Measurements from ENCODE around the gene FCHSD2.

FCHSD2 gene

DNA sequence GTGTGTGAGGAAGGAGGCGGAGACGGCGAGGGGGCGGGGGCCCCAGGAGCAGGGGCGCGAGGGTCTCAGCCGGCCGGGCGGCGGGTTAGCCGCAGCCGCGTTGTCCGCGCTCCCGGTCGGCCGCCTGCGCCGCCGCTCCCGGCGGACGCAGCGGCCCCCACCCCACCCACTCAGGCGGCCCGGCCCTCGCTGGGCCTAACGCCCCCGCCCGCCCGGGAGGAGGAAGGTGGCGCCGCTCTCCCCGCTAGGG is at the start of gene FCHSD2:
Gene FCHSD2, minus strand, starts transcription at position 191 of the 250 bp plus-strand sequence. CDS start 441 bp downstream, outside the sequence.
- DNase-seq (ENCODE audit: low spot score) = no peak

DNA sequence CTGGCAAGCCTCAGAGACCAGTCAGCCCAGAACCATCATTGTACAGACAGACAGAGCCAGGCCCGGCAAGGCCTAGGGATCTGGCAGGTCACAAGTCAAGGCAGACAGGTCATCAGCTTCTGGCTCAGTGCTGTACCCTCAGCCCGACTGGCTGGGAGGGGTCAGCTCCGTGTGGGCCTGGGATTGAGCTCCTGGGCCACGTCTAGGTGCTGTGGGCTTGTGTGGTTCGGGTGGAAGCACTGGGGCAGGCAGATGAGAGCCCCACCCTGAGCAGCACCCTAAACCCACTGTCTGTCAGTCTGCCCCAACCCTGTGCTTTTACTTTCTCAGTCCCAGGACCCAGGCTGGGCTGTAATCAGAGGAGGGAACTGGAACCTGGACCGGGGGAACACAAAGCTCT is 49.0 kb upstream of the FCHSD2 start:
- no peak for DNase-seq (ENCODE audit: low spot score)

DNA sequence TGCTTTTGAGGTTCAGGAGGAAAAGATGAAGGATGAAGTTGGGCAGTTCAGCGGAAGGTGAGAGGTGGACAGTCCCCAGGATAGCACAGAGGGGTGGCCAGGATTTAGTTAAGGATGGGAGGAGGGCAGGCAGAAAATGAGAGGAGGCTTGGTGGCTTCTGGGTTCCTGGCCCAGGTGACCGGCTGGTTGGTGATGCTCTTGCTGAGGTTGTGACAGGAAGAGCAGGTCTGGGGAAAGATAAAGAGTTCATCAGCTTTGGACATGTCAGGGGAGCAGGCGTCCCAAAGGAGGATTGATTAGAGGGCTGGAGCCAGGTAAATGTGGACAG is 48.4 kb upstream of the FCHSD2 start:
- no peak for DNase-seq (ENCODE audit: low spot score)

DNA sequence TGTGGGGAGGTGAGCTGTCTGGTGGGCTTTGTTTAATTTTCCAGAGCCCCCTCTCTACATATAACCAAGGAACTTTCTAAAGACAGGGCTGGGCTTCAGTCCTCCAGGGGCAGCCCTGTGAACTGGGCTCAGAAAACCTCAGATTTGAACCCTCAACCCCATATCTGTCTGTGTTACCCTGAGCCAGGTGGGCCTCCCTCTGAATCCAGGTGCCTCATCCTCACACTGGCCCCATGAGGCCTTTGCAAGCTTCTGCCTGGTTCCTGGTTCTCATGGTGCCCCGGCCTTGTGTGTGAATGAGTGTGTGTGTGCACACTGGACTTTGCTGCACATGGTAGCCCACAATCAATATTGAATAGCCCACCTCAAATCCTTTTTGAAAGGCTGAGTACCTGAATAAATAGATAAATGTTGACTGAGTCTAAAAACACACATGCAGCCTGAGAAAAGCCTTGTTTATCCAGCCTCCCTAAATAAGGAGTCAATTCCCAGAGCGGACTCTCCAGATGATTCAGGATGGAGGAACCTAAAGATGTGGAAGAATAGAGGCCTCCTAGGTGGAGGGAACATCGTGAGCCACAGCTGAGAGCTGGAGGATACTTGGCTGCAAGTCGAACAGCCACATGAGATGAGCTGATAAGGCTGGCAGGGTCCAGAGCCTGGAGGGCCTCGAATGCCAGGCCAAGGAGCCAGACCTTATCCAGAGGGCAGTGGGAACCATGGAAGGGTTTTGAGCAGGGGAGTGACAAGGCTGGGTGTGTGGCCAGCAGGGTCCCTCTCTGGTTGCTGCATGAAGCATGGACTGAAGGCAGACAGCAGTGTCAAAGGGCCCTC is 47.8 kb upstream of the FCHSD2 start:
- no peak for DNase-seq (ENCODE audit: low spot score)

DNA sequence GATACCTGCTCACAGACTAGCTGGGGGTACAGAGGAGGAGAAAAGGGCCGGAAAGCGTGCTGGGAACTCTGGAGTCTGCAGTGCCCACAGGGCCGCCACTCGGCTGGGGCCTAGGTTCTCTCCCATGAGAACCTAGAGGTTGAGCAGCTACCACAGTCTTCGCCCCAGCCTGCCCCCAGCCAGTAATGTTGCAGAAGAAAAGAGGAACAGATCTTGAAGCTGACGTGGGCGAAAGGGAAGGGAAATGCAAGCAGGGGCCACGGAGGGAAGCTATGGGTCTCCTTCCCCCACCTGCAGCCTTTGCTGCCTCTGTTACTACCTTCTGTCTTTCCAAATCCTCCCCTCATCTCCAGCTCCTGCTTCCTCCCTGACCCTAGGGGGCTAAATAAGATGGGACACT is 47.2 kb upstream of the FCHSD2 start:
- no peak for DNase-seq (ENCODE audit: low spot score)

DNA sequence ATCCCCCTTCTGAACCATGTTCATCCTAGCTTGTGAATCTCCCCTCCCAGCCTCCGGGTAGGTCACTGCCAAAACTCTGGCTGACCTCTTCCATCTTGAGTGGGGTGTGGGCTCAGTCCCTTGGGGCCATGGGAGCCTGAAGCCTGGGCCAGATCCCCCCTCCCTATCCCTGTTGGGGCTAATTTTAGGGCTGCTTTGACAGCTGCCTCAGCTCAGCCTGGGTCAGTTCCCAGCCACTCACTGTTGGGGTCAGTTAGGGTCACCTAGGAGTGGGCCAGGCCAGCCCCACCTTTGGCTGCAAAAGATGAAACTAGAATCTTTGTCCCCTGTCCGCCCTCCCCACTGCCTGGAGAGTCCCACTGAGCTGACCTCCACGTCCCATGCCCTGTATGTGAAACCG is 46.2 kb upstream of the FCHSD2 start:
- no peak for DNase-seq (ENCODE audit: low spot score)

DNA sequence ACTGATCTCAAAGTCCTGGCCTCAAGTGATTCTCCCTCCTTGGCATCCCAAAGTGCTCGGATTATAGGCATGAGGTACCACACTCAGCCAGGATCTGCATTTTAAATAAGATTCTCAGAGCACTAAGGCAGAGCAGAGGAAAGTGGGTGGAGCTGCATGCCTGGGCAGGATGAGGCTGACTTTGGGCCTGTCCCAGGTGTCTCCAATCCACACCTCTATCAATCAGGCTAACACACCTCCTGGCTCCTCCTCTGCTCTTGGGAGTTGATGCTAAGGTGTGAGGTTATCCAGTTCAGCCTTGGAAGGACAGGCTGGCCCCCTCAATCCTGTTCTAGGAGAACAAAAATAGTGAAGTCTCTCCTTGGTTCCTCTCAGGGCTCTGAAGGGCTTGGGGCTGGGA is 45.7 kb upstream of the FCHSD2 start:
- no peak for DNase-seq (ENCODE audit: low spot score)

DNA sequence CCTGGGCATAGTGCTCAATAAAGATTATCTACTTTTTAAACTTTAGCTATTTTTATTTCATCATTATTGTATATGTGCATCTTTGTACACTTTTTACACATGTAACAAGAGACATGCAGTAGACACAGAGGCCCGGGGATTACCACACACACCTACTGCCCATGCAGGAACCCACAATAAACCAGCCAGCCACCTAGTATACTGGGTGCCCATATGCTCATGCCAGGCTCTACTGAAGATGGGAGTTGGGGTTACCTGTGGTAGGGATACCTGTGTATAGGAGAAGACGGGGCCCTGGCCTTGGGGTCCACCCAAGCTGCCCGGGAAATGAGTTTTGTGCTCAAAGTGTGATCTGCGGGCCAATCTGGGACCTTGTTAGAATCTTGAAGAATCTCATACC is 44.8 kb upstream of the FCHSD2 start:
- DNase-seq (ENCODE audit: low spot score) = no peak

DNA sequence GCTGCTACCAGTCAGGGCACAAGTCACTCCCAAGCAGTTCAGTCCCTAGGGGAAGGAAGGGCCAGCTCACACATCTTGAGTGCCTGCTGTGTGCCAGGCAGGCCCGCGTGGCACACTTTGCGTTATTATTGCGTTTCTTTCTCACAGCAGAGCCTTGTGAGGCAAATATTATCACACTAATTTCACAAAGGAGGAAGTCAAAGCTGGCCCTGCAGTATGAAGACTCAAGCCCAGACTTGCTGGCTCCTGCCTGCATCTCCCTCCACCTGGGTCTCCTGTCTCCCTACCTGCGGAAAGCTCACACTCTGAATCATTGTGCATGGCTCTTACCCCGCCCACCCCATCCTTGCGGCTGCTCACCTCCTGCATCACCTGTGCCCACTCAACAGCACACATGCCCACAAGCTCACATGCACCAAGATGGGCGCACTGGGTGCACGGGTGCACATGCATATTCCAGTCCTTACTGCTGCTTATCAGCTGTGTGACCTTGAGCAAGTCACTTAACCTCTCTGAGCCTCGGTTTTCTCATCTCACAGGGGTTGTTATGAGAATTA is 44.3 kb upstream of the FCHSD2 start:
- DNase-seq (ENCODE audit: low spot score) = no peak

DNA sequence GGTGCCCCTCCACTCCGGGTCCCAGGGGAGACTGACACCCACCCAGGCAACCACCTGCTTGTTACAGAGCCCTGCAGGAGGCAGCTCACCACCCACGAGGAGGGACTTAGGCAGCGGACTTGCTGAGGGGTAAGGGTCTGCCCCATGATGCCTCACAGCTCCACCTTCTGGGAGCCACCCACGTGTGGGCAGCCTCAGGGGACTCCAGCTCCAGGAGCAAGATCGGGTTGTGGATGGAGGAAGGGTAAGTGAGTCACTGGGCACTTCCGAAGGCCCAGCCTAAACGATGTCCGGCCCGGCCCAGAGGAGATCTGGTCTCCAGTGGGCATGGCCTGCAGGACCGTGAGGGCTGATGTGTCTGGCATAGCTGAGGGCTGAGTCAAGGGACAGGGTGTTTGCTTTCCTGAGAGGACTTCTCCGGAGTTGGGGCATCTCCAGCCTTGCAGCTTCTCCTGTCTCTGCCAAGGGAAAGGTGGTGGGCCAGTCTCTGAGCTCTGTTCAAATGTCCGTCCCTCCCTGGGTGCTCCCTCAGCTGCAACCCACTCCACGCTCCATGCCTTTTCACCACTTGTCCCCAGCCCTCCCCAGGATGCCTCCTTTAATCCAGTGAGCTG is 43.7 kb upstream of the FCHSD2 start:
- peak; percentile 90 for DNase-seq (ENCODE audit: low spot score)

DNA sequence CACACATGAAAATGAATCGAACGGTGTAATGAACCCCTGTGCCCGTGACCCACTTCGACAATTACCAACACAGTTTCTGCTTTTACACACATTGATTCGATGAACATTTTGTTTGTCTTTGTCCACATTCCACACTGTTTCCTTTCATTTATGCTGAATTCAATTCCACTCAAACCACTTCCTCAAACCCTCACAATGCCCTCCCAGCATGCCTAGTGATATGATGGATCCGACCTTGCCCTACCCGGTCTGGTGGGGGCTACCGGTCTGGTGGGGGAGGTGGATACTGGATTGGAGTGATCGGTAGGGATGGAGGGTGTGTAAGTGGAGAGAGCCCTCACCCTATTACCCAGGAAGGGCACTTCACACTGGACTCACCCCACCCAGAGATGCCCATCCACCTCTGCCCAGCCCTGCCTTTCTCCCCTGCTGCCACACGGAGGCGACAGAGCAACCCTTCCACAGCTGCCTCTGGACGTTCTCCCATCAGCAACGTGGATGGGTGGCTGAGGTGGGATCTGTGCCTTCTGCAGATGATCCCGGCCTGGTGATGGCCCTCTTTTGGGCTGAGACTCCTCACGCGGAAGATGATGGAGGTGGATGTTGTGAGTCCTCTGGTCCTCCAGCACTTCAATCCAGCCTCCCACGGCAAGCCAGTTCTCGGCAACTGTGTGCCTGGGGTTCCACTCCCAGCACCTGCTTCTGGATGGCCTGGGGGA is 43.0 kb upstream of the FCHSD2 start:
- peak; percentile 83 for DNase-seq (ENCODE audit: low spot score)

DNA sequence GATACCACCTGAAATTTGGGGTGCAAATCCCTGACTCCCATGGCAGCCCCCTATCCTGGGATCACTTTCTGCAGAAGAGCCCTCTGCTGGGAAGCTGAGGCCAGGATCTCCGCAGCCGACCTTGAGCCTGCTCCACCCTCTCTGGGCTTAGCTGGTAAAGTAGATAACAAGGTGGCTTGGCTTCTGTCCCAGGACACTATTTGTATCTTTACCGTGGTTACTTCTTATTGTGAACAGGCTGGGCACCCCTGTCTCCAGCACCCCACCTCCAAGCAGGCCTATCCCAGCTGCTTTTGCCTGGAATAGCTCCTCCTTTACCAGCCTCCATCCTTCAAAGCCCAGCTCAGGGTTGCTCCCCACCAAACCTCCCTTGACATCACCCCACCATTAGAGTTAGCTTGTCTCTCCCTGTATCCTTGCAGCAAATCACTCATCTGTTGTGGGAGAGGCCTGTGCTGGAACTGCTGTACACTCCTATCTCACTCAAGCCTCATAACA is 40.8 kb upstream of the FCHSD2 start:
- DNase-seq (ENCODE audit: low spot score) = no peak

DNA sequence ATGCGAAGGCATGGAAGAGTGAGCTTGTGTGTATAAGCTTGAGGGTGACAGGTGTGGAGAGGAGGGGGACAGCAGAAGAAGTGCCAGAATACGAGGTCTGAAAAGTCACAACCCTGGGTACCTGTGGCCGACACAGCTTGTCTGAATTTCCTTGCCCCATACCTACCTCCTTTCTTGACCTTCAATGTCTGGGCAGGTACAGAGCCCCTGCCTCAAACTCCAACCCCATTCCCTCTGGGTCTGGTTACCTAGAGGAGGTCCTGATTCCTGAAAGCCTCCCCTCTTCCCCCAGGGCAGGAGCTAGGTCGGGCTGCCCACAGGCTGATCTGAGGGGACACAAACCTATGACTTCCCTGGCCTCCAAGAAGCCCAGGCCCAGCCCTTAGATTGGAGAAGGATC is 36.6 kb upstream of the FCHSD2 start:
- no peak for DNase-seq (ENCODE audit: low spot score)

DNA sequence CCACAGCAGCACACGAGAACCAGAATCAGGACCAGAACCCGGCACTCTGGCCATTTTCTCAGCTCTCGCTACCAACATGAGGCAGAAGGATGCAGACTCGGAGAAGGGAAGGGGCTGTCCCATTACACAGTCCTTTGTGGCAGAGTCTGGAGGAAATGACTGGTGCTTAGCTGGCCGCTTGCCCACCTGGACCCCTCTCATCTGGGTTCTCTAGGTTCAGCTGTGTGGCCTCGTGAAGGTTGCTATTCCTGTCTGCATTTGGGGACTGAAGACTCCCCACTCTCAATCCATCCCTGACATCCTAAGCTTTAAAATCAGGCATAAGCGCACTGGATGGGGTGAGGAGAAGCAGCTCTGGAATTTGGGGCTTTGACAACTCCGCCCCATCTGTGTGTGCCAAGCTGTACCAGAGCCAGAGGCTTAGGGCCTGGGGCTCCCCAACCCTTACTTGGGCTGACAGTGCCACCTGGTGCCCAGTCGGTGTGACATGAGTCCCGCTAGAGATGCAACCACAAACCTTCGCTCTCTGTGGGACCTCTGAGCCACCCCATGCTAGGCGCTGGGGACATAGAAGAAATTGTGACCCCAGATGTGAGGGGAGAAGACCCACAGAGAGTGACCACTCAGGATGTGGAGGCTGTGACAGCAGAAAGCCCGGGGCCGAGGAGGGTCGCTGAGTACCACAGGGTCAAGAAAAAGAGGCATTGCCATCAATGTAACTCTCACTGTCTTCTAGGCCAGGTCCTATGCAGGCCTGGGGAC is 35.8 kb upstream of the FCHSD2 start:
- peak; percentile 95 for DNase-seq (ENCODE audit: low spot score)

DNA sequence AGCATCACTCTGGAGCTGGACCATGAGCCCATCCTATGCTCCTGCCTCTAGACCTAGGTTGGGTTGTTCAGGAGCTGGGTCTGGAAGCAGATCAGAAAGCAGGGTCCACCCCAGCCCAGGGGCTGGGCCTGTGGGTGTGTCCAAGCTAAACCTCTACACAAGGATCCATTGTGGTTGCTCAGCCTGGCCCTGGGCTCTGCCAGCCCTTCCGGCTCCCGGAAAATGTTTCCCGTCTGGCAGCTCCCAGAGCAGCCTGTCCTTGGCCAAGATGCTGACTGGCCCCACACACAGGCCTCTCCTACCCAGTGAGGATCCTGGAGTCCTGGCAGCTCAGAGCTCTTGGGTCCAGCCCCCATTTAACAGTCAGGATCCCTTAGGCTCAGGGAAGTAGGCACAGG is 35.3 kb upstream of the FCHSD2 start:
- peak; percentile 66 for DNase-seq (ENCODE audit: low spot score)

DNA sequence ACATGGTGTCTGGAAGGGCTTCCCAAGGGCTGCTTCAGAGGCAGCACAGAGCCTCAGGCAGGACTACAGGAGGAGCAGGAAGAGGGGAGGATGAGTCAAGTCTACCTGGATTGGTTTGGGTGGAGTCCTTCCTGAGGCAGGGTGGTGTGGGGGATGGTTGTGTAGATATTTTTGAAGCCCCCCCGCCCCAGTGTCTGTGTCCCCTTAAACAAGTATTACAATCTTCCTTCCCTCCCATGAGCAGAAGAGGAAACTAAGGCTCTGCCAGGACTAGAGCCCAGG is 34.7 kb upstream of the FCHSD2 start:
- DNase-seq (ENCODE audit: low spot score) = no peak

DNA sequence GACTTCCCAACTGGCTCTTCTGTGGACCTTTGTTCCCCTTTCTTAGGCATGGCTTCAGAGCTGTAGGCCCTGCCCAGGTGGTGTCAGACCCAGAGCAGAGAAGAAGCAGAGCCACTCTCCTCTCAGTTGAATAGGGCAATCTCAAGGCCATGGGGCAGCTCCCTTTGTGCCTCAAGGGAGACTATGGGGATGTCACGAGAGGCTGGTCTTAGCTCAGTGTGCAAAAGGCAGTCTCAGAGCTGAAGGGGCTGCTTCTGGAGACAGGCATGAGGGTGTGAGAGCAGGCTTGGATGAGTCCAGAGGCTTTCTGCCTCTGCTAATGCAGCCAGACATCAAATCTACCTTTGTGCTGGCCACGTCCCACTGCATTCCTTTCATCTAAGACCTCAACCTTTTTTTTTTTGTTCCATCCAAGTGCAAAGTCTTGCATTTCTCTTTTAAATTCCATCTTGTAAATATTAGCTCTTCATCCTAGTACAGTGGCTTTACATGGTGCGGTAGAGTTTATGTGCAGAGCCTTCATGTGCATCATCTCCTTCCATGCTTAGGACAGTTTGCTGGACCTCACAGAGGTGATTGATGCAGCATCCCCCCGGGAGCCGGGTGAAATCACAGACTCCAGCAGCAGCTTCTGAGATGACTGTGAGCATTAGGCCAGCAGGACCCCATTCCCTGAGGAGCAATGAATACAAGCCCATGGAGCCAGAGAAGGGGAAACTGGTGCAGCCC is 34.2 kb upstream of the FCHSD2 start:
- DNase-seq (ENCODE audit: low spot score) = no peak

DNA sequence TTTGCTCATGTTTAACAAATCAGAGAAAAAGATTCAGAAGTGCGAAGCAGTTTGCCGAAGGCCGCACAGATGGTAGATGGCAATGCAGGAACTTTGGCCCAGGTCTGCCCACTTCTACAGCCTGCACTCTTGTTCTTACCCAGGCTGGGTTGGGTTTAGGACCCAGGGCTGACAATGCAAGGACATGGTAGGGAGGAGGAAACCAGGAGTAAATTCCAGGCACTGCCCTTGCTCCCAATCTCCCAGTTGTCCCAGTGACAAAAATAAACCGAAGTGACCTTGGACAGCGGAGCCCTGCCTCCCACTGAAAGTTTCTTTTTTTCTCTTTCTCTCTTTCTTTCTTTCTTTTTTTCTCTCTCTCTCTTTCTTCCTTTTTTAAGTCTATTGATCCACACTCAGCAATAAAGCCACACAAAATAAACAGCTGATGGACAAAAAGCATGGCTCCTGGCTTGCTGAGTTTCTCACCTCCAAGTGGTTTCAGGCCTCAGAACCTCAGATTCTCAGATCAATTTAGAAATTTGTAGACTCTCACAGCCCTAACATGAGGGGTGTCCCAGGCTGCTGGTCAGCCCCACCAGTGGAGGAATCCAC is 33.5 kb upstream of the FCHSD2 start:
- DNase-seq (ENCODE audit: low spot score) = no peak

DNA sequence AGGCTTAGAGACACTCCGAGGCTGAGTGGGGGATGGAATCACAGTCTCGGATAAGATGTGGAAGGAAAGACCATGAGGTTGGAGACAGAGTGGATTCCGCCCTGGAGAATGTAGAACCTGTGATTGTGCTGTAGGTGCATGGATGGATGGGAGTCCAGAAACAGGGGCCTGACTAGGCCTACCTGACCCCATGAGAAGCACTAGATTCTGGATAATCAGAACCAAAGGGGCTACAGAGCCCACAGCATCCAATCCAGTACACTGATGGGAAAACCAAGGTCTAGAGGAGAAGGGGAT is 32.3 kb upstream of the FCHSD2 start:
- no peak for DNase-seq (ENCODE audit: low spot score)

DNA sequence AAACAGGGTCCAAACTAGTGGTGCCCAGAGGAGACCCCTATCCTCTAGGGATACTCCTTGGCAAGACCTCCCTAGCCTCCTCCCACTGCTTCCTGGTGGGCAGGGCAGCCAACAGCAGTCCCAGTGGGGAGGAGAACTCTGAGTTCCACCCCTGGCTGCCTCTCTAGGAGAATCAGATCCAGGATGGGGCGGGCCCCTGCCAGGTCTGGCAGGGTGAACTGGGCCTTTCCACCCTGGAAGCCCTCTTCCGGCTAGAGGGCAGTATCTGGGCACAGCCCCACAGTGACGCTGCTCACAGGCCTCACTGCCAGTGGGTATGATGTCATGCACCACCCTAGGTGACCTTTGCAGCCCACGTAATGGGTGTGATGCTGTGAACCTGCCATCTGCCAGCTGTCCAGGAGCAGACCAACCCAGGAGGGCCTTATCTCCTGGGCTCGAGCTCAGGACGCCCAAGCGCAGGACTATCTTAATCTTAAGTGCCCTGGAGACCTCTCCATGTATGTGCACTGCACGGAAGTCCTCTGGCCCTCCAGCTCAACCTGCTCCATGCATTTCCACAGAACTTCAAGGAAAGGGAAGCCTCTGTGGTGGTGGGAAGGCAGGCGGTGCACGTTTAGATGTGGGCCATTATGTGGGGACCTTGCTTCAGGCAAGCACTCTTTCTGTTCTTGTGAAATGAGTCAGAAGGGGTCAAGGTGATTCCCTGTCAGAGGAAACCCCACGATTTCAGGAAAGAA is 31.8 kb upstream of the FCHSD2 start:
- DNase-seq (ENCODE audit: low spot score) = no peak
